Activated T-cell treated with anti-CD3 and anti-CD28 coated beads, Interleukin-2, amount 50 U/mL, for 4 hours (primary cell): ENCODE measurements around the gene ALPI. TPM values are rescaled to one million over a fixed set of nuclear protein-coding genes. Genes with fewer than 3 reads are reported as not detected.
"Not testable (repeated sequence)": the region's sequence is repeated elsewhere in the genome, so short reads cannot be mapped to it uniquely, and the experiment has no call there.

Source experiments
- ATAC-seq, 2 donors: fragments of 200-7000 bp; cut with Tn5 transposase; one replicate each; pipeline ENCODE4 v1.10.0; 2021
- DNase-seq: peaks from one replicate; pipeline ENCODE4 v3.0.0-alpha.2; 2020
- H3K27me3 Mint-ChIP-seq: one replicate; pipeline ENCODE4 v1.8.0; 2021; ENCODE audit warnings: low read depth, mixed read lengths
- H3K36me3 Mint-ChIP-seq: one replicate; pipeline ENCODE4 v1.8.0; 2022; ENCODE audit warnings: mixed read lengths; ENCODE audit not compliant: insufficient read depth
- H3K4me1 Mint-ChIP-seq: one replicate; pipeline ENCODE4 v1.8.0; 2021; ENCODE audit warnings: low read depth, mixed read lengths
- H3K4me3 Mint-ChIP-seq: one replicate; pipeline ENCODE4 v1.8.0; 2021; ENCODE audit warnings: mild to moderate bottlenecking, moderate library complexity, mixed read lengths
- H3K9me3 Mint-ChIP-seq: one replicate; pipeline ENCODE4 v1.8.0; 2021; ENCODE audit warnings: mixed read lengths
- total RNA-seq, 3 donors: library from RNA; stranded (reverse); gene quantifications; one replicate each; pipeline ENCODE4 v1.2.1, GENCODE V29; 2021

Gene ALPI
- not detected for total RNA-seq

DNA sequence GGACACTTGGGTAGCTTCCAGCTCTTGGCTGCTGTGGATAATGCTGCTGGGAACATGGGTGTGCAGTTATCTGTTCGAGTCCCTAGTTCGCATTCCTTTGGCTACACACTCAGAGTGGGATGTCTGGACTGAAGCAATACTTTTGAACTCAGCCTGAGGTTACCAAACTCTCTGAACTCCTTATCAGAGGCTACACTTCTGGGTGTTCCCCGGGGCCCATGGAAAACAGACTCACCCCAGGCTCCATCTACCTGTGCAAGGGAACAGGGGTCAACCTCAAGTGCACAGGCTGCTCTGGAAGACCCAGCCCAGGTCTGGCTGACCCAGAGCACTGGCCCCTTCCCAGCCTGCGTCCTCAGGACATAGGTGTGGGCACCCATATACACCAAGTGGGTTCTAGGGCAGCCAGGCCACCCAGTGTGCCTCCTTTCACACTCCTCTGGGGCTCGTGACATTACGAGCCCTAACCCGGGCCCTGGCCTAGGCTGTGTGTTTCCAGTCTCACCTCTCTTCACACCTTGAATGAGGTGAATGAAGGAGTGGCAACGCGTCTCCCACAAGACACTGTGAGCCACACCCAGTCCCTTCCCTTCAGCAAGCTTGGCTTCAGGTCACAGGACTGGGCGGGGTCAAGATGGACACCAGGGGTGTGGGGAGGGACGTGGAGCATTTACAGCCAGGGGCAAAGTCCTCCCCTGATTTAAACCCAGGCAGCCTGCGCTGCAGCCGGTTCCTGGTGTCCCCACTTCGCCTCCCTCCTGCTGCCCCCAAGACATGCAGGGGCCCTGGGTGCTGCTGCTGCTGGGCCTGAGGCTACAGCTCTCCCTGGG is at the start of gene ALPI:
Gene ALPI, plus strand, starts transcription at position 728 of the 830 bp plus-strand sequence. Its CDS starts 47 bp downstream, at position 775.
- DNase-seq (no peak), ATAC-seq (no peak)
- no peak within 1 kb of the TSS for H3K4me3 Mint-ChIP-seq
- H3K4me1 Mint-ChIP-seq = no peaks in the 10 kb centered on the region
- H3K36me3 Mint-ChIP-seq = no peaks in the 10 kb centered on the region
- H3K9me3 Mint-ChIP-seq = no peaks in the 10 kb centered on the region
- H3K27me3 Mint-ChIP-seq = peaks cover 20% of the 10 kb centered on the region

DNA sequence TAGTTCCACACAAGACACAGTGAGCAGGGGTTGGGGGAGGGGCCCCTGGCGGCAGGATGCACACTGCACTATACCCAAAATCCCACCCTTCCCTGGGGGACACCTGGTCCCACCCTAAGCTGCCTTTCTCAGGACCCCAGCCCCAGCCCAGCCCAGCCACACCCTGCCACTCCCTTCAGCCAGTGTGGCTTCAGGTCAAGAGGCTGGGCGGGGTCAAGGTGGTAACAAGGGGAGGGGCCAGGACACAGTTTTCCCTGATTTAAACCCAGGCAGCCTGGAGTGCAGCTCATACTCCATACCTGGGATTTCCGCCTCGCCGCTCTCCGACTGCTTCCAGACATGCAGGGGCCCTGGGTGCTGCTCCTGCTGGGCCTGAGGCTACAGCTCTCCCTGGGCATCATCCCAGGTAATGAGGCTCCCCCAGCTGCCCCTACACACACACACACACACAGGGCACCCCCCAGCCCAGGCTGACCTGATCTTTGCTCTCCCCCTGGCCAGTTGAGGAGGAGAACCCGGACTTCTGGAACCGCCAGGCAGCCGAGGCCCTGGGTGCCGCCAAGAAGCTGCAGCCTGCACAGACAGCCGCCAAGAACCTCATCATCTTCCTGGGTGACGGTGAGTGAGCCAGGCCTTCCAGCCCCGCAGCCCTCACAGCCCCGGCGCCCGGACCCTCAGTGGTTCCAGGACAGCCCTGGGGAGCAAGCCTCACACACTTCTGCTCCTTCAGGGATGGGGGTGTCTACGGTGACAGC is 49.2 kb upstream of the ALPI start, which contains the start of gene ALPG:
Gene ALPG, plus strand, starts transcription at position 289 of the 755 bp plus-strand sequence. Its CDS starts 51 bp downstream, at position 340.
- Mint-ChIP-seq H3K4me3 (no peak within 1 kb of the TSS), H3K4me1 (no peaks in the 10 kb centered on the region), H3K9me3 (no peaks in the 10 kb centered on the region), H3K36me3 (no peaks in the 10 kb centered on the region), H3K27me3 (peaks cover 3% of the 10 kb centered on the region)
- ATAC-seq (no peak), DNase-seq (no peak)

DNA sequence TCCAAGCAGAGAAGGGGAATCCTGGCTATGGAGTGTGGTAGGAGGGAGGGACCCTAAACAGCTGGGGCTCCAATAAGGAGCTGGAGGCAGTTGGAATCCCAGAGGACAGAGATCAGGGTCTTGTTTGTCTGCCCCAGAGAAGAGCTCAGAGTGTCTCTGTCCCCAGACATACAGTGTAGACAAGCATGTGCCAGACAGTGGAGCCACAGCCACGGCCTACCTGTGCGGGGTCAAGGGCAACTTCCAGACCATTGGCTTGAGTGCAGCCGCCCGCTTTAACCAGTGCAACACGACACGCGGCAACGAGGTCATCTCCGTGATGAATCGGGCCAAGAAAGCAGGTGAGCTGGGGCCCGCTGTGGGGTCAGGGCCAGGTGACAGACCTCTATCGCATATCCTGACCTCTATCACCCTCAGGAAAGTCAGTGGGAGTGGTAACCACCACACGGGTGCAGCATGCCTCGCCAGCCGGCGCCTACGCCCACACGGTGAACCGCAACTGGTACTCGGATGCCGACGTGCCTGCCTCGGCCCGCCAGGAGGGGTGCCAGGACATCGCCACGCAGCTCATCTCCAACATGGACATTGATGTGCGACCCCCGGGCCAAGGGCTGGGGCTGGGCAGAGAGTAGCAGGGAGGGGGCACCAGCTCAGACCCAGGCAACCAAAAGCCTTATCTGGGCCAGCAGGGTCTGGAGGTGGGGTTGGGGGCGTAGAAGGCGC is 48.4 kb upstream of the ALPI start:
- not testable (repeated sequence) for H3K9me3 Mint-ChIP-seq, H3K4me1 Mint-ChIP-seq, ATAC-seq, H3K4me3 Mint-ChIP-seq, DNase-seq, H3K36me3 Mint-ChIP-seq, H3K27me3 Mint-ChIP-seq

DNA sequence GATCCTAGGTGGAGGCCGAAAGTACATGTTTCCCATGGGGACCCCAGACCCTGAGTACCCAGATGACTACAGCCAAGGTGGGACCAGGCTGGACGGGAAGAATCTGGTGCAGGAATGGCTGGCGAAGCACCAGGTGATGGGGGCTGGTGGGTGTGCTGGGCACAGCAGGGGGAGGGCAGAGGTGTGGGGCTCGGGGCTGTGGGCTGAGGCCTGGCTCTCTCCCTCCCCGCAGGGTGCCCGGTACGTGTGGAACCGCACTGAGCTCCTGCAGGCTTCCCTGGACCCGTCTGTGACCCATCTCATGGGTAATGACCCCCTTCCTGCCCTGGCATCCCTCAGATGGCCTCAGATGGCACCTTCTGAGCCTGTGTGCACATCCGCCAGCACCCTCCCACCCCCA is 47.7 kb upstream of the ALPI start:
- H3K4me1 Mint-ChIP-seq, DNase-seq, H3K36me3 Mint-ChIP-seq, ATAC-seq, H3K4me3 Mint-ChIP-seq, H3K9me3 Mint-ChIP-seq, H3K27me3 Mint-ChIP-seq: not testable (repeated sequence)

DNA sequence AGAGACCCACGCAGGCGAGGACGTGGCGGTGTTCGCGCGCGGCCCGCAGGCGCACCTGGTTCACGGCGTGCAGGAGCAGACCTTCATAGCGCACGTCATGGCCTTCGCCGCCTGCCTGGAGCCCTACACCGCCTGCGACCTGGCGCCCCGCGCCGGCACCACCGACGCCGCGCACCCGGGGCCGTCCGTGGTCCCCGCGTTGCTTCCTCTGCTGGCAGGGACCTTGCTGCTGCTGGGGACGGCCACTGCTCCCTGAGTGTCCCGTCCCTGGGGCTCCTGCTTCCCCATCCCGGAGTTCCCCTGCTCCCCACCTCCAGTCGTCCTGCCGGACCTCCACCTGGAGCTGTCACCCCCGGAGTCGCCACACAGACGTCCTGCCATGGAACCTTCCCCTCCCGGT is 46.3 kb upstream of the ALPI start:
- H3K36me3 Mint-ChIP-seq, H3K4me3 Mint-ChIP-seq, H3K9me3 Mint-ChIP-seq, ATAC-seq, DNase-seq: not testable (repeated sequence)
- peaks cover 13% of the 10 kb centered on the region for H3K27me3 Mint-ChIP-seq
- H3K4me1 Mint-ChIP-seq = peaks cover 14% of the 10 kb centered on the region

DNA sequence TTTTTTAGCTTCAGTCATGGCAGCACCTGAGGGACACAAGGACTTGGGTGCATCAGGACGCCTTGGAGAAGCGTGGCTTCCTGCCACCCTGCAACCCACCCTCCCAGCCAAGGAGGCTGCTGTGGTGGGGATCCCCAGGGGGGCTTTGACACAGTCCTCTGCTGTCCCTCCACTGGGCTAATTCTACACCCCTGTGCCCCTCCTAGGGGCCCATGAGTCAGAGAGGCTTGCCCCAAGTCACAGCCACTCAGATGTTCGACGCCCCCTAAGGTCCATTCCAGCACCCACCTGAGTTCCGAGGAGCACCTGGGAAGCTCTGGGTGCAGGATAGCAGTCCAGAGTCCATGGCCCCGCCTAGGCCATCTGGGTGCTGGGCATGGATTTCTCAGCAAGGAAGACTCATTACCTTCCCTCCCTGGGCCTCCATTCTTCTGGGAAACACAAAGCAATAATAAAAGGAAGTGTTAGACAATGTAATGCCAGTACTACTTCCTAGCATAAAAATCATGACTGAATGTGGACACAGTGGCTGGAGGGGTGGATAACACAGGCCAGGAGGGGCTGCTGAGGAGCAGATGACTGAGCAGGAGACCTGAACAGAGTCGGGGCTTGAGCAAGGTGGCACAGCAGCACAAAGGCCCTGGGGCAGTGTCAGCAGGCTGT is 45.6 kb upstream of the ALPI start:
- Mint-ChIP-seq H3K36me3 (no peaks in the 10 kb centered on the region), H3K4me3 (no peak overlapping the region)

DNA sequence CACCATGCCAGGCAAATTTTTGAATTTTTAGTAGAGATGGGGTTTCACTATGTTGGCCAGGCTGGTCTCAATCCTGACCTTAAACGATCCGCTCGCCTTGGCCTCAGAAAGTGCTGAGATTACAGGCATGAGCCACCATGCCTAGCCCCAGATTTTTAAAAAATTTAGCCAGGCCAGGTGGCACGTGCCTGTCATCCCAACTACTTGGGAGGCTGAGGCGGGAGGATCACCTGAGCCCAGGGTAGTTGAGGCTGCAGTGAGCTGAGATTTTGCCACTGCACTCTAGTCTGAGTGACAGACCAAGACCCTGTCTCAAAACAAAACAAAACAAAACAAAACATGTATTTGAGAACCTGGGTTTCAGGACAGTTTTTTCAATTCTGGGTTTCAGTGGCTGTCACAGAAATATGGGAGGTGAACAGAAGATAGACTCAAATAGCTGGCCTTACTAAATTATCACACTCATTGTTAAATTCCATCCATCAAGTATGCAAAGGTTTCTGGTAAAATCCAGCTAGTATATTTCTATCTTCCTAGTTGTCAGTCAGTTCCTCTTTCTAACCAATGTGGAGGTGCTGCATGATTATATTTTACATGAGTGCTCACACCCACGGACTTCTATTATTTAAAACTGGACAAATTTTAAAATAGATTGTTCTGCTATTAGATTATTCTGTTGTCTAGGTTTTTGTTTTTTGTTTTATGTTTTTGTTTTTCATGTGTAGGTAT is 43.9 kb upstream of the ALPI start:
- DNase-seq (no peak), ATAC-seq (no peak)
- Mint-ChIP-seq H3K27me3 (peaks cover 19% of the 10 kb centered on the region), H3K4me1 (peaks cover 14% of the 10 kb centered on the region), H3K4me3 (no peak overlapping the region), H3K36me3 (no peaks in the 10 kb centered on the region), H3K9me3 (no peaks in the 10 kb centered on the region)

More for the DNA sequence above, 45.6 kb upstream of the ALPI start:
- DNase-seq (no peak), ATAC-seq (no peak)
- no peaks in the 10 kb centered on the region for H3K9me3 Mint-ChIP-seq
- H3K27me3 Mint-ChIP-seq = peaks cover 19% of the 10 kb centered on the region
- H3K4me1 Mint-ChIP-seq = peaks cover 14% of the 10 kb centered on the region

DNA sequence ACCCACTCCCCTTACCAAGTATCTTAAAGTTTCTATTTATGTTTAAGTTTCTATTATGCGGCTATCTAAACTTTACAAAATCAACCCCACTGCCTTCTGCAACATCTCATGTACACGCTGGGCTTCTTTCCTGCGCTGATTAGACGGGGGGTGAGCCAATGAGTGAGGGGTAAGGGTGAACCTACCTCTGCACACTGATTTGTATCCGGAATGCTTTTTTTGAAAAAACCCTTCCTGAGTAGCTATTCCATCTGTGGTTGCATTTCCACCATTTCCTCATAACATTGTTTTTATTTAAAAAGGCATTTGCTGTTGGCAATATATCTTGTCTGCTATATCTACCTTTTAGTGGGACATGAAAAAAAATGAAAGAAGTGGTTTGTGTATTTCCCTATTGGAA is 43.0 kb upstream of the ALPI start:
- peaks cover 26% of the 10 kb centered on the region for H3K27me3 Mint-ChIP-seq
- DNase-seq = no peak
- H3K4me1 Mint-ChIP-seq = peaks cover 14% of the 10 kb centered on the region
- H3K36me3 Mint-ChIP-seq = no peaks in the 10 kb centered on the region
- no peak overlapping the region for H3K4me3 Mint-ChIP-seq
- ATAC-seq = no peak
- H3K9me3 Mint-ChIP-seq = no peaks in the 10 kb centered on the region

DNA sequence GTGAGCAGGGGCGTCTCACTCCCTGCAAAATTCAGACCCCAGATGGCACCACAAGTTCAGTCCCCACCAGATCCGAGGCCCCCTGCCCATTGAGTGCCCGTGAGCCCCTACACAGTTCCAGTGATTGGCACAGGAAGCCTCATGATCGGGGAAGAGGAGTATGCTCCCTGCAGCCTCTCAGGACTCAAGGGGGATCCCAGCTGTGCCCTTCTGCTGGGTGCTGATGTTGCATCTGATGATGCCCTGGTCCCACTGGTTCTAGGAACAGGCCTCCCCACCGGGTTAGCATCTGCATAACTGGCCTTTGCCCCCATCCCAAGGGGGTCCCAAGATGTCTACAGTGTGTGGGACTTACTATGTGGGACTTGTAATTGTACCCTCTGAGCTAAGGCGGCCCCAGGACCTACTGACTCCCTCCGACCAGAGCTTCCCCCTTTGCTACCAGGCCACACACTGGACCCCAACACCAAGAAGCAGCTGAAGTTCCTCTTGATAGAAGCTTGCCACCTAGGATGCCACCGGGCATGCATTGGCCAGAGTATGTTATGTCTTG is 40.7 kb upstream of the ALPI start:
- H3K4me3 Mint-ChIP-seq = no peak overlapping the region
- H3K9me3 Mint-ChIP-seq = no peaks in the 10 kb centered on the region
- H3K4me1 Mint-ChIP-seq = peaks cover 20% of the 10 kb centered on the region
- H3K36me3 Mint-ChIP-seq = no peaks in the 10 kb centered on the region
- DNase-seq = no peak
- no peak for ATAC-seq
- peaks cover 37% of the 10 kb centered on the region for H3K27me3 Mint-ChIP-seq

DNA sequence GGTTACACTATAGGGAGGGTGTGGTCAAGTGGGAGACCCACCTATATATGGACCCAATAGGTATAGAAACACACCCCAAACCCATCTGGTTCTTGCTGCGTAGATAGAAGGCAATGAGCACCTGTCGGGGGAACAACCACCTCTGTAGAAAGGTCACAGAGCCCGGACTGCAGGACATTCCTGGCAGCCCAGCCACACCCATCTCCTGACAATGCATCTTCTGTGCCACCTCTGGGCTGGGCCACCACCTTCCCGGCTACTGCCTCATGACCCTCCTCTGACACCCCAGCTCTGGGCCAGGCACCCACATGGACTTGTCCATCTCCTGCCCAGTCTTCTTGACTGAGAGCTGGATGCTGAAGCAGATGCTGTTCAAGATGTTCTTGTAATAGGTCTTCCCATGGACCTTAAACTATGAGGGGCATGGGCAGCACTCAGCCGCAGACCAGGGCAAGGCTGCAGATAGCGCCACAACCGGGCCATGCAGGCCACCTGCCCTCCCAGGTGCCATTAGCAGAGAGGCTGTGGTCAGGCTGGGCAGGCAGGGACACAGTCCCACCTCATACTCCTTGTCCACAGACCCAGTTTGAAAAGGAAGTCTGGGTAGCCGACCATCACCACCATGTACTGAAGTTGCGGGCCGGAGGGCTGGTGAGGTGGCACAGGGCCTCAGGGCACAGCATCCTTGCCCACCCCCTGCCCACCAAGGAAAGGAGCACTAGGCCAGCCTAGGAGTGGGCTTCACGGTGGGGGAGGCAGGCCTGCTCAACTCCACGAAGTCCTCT is 40.0 kb upstream of the ALPI start:
- H3K4me1 Mint-ChIP-seq = peaks cover 20% of the 10 kb centered on the region
- peaks cover 41% of the 10 kb centered on the region for H3K27me3 Mint-ChIP-seq
- DNase-seq (no peak), ATAC-seq (no peak)
- no peaks in the 10 kb centered on the region for H3K9me3 Mint-ChIP-seq
- H3K4me3 Mint-ChIP-seq = no peak overlapping the region
- H3K36me3 Mint-ChIP-seq = no peaks in the 10 kb centered on the region

DNA sequence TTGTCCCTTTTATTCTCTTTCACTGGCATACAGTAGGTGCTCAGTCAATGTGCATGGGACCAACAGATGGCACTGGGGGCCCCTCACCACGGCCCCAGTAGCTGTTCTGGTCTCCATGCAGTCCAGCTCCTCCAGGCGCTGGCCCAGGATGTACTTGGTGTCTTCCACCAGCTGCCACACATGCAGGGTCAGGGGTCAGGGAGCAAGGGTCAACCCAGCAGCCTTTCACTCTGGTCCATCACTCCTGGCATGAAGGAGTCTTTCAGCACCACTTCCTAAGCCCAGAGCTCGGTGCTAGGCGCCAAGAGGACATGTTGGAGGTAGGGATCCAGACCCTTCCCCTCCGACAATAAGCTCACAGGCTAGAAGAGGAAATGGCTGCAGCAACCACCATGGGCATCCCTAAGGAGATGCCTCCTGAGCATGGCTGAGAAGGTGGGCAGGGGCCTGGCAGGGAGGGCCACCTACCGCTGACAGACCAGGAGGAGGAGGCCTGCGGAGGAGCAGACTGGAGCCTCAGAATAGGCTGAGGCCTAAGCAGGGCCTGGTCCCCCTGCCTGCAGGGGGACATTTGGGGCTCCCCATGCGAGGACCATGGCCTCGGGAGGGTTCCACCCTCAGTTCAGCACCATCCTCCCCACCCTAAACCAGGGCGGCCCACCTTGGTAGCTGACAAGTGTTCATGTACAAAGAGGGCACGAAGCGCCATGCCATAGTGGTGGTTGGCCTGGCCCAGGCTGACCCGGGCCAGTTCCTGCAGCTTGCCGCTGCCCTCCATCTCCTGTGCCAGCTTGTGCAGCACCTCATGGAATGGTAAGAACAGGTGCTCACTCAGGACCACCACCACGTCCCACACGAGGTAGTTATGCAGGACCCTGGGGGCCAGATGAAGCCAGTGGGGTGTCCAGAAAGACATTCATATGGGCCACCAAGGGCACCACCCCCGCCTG is 39.2 kb upstream of the ALPI start:
- Mint-ChIP-seq H3K9me3 (no peaks in the 10 kb centered on the region), H3K27me3 (peaks cover 46% of the 10 kb centered on the region), H3K36me3 (no peaks in the 10 kb centered on the region), H3K4me3 (no peak overlapping the region), H3K4me1 (peaks cover 20% of the 10 kb centered on the region)
- ATAC-seq (no peak), DNase-seq (no peak)

DNA sequence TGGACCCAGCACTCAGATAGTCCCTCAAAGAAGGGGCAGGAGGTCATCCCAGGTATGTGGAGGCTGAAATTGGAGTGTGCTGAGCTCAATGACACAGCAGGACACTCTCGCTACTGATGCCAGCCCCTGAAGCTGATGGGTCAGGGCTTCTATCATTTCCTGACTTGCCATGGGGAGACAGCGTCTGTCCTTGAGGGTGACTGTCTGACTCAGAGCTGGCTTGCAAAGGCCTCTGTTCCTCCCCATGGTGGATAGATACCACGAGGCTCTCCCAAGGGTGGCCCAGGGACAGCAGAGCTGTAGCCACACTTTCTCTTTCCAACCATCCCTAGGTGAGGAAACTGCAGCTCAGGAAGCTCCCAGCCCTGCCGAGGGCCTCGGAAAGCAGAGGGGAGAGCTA is 38.5 kb upstream of the ALPI start:
- peaks cover 18% of the 10 kb centered on the region for H3K4me1 Mint-ChIP-seq
- peaks cover under 1% of the 10 kb centered on the region for H3K9me3 Mint-ChIP-seq
- no peaks in the 10 kb centered on the region for H3K36me3 Mint-ChIP-seq
- peaks cover 51% of the 10 kb centered on the region for H3K27me3 Mint-ChIP-seq
- ATAC-seq (no peak), DNase-seq (no peak)
- H3K4me3 Mint-ChIP-seq = no peak overlapping the region
